GM21786 (cell line): Measurements from ENCODE around the gene METTL26.

Experiments used
- ATAC-seq: cut with Tn5 transposase; IDR thresholded peaks from one replicate; pipeline ENCODE4 v1.9.1; 2021; ENCODE audit not compliant: unreplicated experiment

METTL26 gene

GRCh38 chr16:641326-642188, 5.5 kb upstream of the METTL26 start, which contains the start of gene MCRIP2:
Gene MCRIP2 (plus strand): TSS chr16:641828. CDS start chr16:641992, 164 bp downstream.
- peak; percentile 61 for ATAC-seq

GRCh38 chr16:640614-641013, 4.5 kb upstream of the METTL26 start:
- ATAC-seq, result no peak

- ATAC-seq, result no peak
Measured at GRCh38 chr16:638836-639235, 2.7 kb upstream of the METTL26 start.

- ATAC-seq, result no peak
Measured at GRCh38 chr16:638034-638543, 2.0 kb upstream of the METTL26 start.

- no peak for ATAC-seq
Measured at GRCh38 chr16:637081-638018, 1.2 kb upstream of the METTL26 start.

- peak; percentile 6 for ATAC-seq
Measured at GRCh38 chr16:635573-636205, 416 bp downstream of the METTL26 start.

GRCh38 chr16:634996-635395, 1.1 kb downstream of the METTL26 start:
- no peak for ATAC-seq

GRCh38 chr16:634051-634670, 1.9 kb downstream of the METTL26 start:
- no peak for ATAC-seq

- no peak for ATAC-seq
Measured at GRCh38 chr16:633336-634050, 2.6 kb downstream of the METTL26 start.

- no peak for ATAC-seq
Measured at GRCh38 chr16:632486-633335, 3.4 kb downstream of the METTL26 start.

- no peak for ATAC-seq
Measured at GRCh38 chr16:631808-632358, 4.2 kb downstream of the METTL26 start.

GRCh38 chr16:630815-631405, 5.2 kb downstream of the METTL26 start, which contains the start of gene WFIKKN1:
Gene WFIKKN1 (plus strand): TSS chr16:630985. CDS start chr16:631254, 269 bp downstream.
- ATAC-seq, result no peak

GRCh38 chr16:630249-630814, 5.8 kb downstream of the METTL26 start:
- no peak for ATAC-seq

- no peak for ATAC-seq
Measured at GRCh38 chr16:629833-630248, 6.3 kb downstream of the METTL26 start.

- ATAC-seq, result no peak
Measured at GRCh38 chr16:629185-629832, 6.8 kb downstream of the METTL26 start.

GRCh38 chr16:628321-629061, 7.6 kb downstream of the METTL26 start:
- ATAC-seq, result no peak
